ENCODE results near the gene STIM1.

Gene STIM1

DNA sequence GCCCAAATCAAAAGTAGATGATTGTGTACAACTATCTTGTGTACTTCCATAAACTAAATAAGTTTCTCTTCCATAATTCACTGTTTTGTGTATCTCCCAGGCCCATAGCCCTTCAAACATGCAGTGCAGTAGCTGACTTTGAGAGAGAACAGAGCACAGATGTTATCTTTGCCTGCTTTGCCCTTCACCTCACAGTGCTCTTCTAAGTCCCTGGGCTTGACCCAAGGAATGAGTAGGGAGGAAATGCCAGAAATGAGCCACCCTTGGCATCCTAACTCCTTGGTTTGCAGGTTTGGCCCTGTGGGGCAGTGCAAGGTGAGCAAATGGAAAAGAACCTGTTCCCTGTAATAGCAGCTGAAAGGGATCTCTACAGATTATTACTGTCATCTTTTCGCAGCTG, 79.2 kb downstream of the STIM1 start:
- H3K4me3 ChIP-seq (ENCODE audit: low read length): no peak overlapping the region
- DNase-seq (ENCODE audit: low read depth, low spot score): no peak

DNA sequence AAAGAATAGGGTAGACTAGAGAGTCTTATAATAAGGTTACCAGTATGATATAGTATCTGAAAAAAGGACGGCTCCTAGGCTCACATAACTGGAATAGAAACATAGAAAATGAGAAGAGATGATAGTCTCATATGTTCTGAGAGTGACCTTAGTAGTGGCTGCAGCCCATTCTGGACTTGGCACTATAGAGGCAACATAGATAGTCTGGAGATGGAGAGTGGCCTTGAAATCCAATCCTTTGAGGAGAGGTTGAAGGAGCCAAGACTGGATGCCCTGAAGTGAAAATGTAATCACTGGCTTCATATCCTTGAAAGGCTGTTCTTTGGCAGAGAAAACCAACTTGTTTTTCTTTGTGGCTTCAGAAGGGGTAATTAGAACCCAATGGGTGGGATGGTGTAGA, 81.1 kb downstream of the STIM1 start:
- no peak for DNase-seq (ENCODE audit: low read depth, low spot score)
- H3K4me3 ChIP-seq (ENCODE audit: low read length): no peak overlapping the region

DNA sequence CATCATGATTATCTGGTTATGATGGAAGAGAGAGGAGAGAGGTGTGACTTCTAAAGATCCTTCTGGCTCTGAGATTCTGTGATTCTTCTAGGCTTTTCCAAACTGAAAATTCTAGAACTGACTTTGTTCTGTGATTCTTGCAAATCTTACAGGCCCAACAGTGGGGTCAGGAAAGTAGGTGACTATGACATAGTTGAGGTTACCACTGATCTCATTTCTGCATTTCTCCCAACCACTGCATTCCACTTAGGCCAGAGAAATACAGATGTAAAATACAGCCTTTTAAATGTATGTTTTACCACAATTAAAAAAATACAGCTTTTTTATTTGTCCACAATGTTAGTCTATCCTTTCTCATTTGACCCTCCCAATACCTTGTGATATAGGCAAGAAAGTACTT, 83.7 kb downstream of the STIM1 start:
- H3K4me3 ChIP-seq (ENCODE audit: low read length): no peak overlapping the region
- DNase-seq (ENCODE audit: low read depth, low spot score): no peak

DNA sequence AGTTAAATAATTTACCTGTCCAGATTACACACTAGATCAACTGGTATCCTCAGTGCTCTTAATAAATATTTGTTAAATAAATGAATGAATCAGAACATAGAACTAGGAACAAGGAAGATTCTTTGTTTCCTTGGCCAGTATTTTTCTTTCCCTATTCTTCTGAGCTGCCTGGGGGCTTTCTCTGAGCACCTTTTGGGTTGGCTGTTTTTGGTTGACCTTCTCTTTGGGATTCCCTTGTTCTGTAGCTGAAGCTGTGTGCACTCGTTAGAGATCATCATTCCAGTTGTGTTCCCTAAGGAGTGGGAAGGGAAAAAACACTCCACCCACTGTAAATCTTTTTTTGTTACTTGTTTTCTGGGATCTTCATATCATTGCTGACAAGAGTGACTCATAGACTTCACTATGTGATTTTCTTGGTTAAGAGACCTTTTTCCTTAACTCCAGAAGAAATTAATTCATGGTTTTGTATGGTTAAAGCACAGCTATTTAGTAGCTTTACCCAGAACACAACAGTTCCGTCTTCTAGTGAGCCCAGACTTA, 84.3 kb downstream of the STIM1 start:
- DNase-seq (ENCODE audit: low read depth, low spot score): no peak
- no peak overlapping the region for H3K4me3 ChIP-seq (ENCODE audit: low read length)

DNA sequence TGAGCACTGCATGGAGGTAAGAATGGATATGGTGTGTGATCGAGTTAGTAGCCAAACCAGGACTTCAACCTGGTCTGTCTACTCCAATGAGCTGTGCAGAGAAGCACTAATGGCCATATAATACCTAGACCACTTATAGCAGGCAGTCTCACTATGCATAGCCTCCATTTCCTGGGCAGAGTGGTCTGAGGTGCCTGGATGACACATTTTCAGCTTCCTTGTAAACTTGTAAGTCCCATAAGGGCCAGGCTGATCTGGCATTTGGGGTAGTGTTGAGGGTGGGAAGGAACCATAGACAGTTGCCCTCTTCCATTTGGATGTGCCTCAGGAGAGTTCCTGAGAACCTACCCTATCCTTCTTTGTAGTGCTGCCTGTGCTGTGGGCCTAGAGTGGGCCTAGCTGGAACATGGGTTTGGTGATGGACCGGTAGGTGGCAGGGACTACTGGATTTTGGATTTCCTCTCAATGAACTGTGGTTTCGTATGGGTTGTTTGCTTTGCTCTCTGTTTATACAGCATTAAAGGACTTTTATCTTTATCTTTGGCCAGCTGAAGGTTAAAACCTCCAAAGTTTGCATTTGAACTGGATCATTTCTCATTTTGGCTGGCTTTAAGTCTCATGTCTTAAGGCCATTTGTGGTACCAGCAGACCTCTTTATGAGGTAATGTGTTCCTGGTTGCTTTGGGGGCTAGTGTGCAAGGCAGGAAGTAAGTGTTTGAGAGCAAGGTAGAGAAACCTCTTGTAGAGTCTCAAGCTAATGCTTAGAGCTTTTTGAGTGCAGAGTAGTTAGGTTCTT, 86.9 kb downstream of the STIM1 start:
- H3K4me3 ChIP-seq (ENCODE audit: low read length): peak overlapping the region; percentile 20
- peak; percentile 82 for DNase-seq (ENCODE audit: low read depth, low spot score)

DNA sequence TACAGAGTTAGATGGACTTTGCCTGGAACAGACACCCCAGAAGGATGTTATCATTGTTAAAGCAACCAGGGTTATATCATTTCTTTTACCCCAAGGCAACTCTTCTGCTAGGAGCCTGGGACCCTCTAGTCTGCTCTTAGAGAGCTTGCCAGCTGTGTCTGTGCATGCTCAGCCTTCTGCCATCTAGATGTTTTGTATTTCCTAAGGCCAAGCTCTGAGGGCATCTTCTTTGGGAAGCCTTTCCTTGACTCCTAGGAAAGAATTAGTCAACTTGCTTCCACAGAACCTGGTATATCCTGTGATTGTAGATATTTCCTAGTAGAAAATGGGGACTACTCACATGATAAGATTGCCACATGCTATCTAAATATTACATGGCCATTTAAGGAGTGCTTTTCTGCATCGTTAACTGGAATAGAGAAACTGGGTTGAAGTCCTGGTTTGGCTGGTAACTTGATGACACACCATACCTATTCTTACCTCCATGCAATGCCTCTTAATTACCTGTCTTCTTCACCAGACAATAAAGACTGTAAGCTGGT, 87.6 kb downstream of the STIM1 start:
- no peak for DNase-seq (ENCODE audit: low read depth, low spot score)
- peak overlapping the region; percentile 20; the same call in 1 of the 2 replicates for H3K4me3 ChIP-seq (ENCODE audit: low read length)

DNA sequence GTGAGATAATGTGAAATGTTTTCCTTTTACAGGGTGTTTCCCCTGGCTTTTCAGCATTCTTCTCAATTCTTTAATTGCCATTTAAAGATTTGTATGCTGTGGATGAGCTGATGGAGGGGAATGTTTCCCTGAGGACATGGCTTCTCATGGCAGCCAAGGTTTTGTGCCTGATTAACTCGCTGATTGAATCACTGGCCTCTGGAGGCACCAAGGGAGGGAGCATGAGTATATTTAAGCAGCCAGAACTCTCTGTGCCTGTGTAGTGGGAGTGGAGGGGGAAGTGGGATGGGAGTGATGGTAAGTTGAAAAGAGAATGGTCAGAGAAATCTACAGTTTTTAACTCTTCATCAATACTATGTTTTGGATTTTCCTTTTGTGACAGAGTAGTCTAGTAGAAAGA, 88.7 kb downstream of the STIM1 start:
- H3K4me3 ChIP-seq (ENCODE audit: low read length): no peak overlapping the region
- DNase-seq (ENCODE audit: low read depth, low spot score): no peak

DNA sequence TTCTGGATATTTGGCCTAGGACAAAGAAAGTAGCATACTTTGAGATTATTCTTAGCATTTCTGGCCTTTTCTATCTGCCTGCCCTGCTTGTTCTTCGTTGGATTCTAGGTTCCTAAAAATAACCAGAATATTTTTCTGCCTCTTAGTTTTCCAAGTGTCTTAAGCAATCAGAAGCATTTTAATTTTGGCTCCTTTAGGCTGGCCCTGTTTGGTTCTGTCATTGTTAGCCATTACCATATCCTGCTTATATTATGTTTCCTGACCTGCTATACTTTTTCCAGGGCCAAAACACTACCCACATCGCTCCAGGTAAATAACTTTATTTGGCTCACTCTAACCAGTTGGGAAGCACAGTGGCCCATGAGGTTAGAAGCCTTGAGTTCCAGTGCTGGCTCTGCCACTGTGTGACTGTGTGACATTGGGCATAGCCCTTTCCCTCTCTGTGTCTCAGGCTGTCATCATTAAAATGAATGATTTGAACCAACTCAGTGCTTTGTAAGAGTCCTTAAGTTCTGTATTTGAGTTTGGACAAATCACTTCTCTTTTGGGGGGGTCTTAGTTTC, 91.1 kb downstream of the STIM1 start:
- H3K4me3 ChIP-seq (ENCODE audit: low read length): peak overlapping the region; percentile 17; the same call in 1 of the 2 replicates
- no peak for DNase-seq (ENCODE audit: low read depth, low spot score)

DNA sequence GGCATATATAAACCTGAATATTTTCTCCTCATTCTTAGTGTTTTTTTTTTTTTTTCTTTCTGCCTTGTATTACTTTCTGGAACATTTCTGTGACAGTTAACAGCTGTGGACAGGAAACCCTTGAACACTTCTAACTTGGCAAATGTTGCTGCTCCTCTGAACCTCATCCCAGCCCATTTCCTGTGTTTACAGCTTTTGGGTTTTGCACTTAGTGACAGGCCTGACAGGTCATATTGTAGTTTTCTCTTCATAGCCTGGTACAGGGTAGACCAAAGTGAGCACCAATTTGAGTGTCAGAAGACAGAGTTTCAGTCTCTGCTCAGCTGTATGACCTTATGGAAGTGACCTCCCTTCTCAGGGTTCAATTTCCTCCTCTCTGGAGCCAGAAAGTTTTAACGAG, 91.6 kb downstream of the STIM1 start:
- DNase-seq (ENCODE audit: low read depth, low spot score): peak; percentile 98
- peak overlapping the region; percentile 48 for H3K4me3 ChIP-seq (ENCODE audit: low read length)

DNA sequence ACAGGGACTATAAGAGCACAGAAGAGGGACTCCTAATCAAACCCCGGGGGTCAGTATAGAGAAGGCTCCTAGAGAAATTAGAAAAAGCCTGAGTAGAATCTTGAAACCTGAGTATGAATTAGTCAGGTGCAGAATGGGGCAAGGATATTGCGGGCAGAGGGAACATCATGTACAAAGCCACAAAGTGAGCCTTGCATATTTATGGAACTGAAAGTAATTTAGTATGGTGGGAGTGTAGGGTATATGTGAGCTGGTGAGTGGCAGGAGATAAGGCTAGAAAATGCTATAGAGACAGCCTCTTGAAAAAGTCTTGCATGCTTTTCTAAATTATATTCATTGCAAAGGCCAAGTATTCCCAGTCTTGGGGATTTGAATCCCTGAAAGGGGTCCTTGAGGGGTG, 93.7 kb downstream of the STIM1 start:
- DNase-seq (ENCODE audit: low read depth, low spot score): peak; percentile 93

DNA sequence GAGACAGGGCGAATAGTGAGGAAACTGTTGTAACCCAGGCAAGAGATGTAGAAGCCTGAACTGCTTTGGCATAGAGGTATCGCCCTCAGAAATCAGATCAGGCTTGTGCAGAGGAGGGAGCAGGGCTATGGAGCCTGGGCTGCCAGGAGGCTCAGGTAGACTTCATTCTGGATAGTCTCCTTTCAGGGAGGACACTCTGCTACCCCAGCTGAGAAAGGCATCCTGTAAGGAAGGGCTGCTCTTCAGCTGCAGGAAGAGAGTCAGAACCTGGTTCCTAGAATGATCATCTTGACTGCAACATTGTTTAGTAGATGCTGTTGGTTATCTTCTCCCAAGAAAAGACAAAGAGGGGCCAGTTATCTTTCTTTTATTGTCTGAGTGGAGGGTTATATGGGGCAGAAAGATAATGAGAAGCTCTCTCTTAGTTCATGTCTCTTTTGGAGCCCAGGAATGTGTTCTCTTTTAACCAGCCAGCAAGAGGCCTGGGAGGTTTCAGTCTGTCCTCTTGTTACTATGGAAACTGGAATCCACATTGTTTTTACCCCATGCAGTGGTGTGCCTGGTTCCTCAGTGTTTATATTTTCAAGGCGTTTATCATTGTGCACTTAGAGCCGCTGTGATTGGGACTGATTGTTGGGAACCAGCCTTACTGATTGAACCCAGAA, 95.7 kb downstream of the STIM1 start:
- no peak for DNase-seq (ENCODE audit: low read depth, low spot score)

More for the DNA sequence above, 93.7 kb downstream of the STIM1 start:
- peak overlapping the region; percentile 11 for H3K4me3 ChIP-seq (ENCODE audit: low read length)

DNA sequence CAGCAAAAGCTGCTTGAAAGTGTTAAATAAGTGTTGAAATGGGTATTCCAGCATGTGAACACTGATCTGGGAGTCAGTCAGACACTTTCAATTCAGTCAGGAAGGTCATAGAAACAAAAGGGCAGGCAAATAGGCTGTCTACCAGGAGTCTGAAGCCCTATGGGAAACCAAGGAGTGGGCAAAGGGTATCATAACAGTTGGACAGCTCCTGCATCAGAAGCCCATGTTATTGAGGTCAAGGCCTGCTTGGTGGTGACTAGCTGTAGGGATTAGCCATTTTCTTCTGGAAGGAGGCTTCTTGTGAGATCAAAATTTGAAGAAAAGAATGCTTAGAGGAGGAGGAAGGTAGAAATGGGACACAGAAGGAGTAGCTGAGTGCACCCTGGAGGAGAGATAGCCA, 97.3 kb downstream of the STIM1 start:
- DNase-seq (ENCODE audit: low read depth, low spot score): no peak
- H3K4me3 ChIP-seq (ENCODE audit: low read length): no peak overlapping the region

More for the DNA sequence above, 95.7 kb downstream of the STIM1 start:
- H3K4me3 ChIP-seq (ENCODE audit: low read length): no peak overlapping the region

DNA sequence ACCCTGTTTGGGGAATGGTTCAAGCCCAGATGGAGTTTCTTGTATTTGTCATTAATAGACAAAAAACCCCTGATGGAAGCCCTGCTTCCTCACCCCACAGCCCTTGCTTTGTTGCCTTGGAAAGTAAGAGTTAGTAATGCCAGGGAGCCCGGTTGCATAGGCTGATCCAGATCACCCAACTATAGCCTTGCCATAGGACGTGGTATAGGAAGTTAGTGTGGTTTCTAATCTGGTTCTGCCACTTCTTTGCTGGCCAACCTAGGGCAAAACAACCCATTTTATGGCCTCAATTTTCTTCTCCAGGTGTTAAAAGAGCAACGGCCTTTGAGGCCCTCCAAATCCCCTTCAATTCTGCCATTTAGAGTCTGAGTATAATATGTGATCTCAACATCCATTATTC, 97.9 kb downstream of the STIM1 start:
- peak overlapping the region; percentile 22 for H3K4me3 ChIP-seq (ENCODE audit: low read length)
- DNase-seq (ENCODE audit: low read depth, low spot score): peak; percentile 76

DNA sequence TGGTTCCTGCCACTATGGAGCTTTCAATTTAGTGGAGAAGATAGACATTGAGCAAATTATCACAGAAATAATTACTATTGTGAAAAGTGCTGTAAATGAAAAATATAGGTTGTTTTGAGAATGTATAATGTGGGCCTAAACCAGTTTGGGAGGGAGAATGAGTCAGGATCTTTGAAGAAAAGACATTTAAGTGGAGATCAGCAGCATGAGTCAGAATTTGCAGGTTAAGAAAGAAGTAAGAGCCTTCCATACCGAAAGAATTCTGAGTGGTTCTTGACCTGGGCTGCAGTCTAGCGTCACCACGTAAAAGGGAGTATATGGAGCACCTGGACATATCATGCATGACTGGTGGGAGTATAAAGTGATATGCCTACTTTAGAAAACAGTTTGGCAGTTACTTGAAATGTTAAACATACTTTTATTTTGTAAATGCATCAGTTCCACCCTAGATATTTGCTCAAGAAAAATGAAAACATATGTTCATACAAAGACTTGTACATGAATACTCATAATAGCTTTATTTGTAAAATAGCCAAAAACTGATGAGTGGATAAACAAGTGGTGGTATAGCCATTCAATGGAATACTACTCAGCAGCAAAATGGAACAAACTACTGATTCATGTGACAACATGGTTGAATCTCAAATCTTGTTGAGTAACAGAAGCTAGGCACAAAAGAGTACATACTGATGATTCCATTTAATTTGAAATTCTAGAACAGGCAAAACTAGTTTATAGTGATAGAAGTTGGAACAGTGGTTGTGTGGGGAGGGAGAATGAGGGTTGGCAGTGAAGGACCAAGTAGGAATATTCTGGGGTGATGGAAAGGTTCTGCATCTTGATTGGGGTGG, 99.2 kb downstream of the STIM1 start:
- no peak for DNase-seq (ENCODE audit: low read depth, low spot score)
- no peak overlapping the region for H3K4me3 ChIP-seq (ENCODE audit: low read length)

DNA sequence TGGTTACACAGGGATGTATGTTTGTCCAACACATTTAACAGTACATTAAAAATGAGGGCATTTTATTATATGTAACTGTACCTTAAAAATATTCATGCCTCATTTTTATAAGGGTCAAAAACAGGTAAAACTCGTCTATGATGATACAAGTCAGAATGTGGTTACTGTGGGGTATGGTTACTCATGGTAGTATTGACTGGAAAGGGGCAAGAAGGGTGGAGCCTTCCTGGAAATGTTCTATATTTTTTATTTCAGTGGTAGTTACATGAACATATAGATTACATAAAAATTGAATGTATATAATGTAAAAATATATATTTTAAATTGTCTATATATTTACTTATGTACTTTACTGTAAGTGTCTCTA, 99.8 kb downstream of the STIM1 start:
- no peak for DNase-seq (ENCODE audit: low read depth, low spot score)
- H3K4me3 ChIP-seq (ENCODE audit: low read length): no peak overlapping the region

DNA sequence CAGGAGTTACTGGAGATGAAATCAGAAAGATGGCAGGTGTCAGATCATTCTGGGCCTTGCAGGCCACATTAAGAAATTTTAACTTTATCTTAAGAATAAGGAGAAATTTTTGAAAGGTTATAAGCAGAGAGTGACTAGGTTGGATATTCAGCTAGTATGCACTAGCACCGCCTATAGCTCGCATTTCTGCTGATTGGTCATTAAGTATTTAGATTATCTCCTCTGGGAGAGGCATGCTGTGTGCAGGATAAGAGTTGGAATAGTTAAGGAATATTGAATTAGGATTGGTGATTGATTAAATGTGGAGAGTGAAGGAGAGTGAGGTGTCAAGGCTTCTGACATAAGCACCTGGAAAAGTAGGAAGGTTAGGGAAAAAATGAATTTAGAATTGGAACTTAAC, 100.6 kb downstream of the STIM1 start:
- DNase-seq (ENCODE audit: low read depth, low spot score): no peak

DNA sequence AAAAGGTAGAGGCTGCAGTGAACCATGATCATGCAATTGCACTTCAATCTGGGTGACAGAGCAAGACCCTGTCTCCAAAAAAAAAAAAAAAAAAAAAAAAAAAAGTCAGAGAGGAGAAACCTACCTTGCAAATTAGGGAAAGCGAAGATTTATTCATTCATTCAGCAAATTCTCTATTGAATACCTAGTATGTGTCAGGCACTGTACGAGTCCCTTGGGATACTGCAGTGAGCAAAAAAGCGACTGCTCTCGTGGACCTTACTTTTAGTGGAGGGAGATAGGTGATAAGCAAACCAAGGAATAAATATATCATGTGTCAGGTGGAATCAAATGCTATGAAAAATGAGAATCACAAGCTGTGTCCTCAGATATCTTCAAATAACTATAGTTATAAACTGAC, 101.3 kb downstream of the STIM1 start:
- no peak for DNase-seq (ENCODE audit: low read depth, low spot score)
- H3K4me3 ChIP-seq (ENCODE audit: low read length): no peak overlapping the region

More for the DNA sequence above, 100.6 kb downstream of the STIM1 start:
- no peak overlapping the region for H3K4me3 ChIP-seq (ENCODE audit: low read length)

DNA sequence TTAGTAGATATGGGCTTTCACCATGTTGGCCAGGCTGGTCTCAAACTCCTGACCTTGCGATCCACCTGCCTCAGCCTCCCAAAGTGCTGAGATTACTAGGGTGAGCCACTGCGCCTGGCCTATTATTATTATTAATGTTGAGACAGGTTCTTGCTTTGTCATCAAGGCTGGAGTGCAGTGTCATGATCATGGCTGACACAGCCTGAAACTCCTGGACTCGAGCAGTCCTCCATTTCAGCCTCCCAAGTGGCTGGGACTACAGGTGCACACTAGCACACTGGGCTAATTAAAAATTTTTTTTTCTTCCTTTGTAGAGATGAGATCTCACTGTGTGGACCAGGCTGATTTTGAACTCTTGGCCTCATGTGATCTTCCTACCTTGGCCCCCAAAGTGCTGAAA, 102.0 kb downstream of the STIM1 start:
- H3K4me3 ChIP-seq (ENCODE audit: low read length): no peak overlapping the region
- DNase-seq (ENCODE audit: low read depth, low spot score): no peak

DNA sequence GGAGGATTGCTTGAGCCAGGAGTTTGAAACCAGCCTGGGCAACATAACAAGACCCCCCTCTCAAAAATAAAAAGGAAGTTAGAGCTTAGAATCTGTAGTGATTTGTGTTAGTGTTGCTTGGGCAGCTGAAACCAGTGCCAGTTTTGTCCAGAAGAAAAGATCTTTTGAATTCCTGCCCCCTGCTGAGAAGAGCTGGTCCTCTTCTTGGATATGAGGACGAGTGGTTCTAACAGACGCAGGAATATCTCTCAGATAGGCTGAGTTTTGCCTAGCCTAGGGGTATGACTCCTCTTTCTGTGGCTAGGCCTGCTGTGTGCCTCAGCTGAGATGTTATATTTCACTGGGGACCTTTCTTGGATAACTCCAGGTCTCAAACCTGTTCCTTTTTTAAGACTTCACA, 102.8 kb downstream of the STIM1 start:
- no peak overlapping the region for H3K4me3 ChIP-seq (ENCODE audit: low read length)

More for the DNA sequence above, 102.8 kb downstream of the STIM1 start:
- DNase-seq (ENCODE audit: low read depth, low spot score): no peak

Data from Jurkat, Clone E6-1 (cell line).